ENCODE measurements around the gene FRMD5.

FRMD5 gene

GRCh38 chr15:43975326-43975725, 219.7 kb downstream of the FRMD5 start:
- DNase-seq (ENCODE audit: low read depth in 3 of 3), result no peak

- DNase-seq (ENCODE audit: low read depth in 3 of 3), result no peak
Measured at GRCh38 chr15:43974852-43975251, 220.2 kb downstream of the FRMD5 start.

- DNase-seq (ENCODE audit: low read depth in 3 of 3), result no peak
Measured at GRCh38 chr15:43969802-43970375, 225.2 kb downstream of the FRMD5 start.

- DNase-seq (ENCODE audit: low read depth in 3 of 3), result no peak
Measured at GRCh38 chr15:43968551-43968950, 226.5 kb downstream of the FRMD5 start.

- DNase-seq (ENCODE audit: low read depth in 3 of 3), result no peak
Measured at GRCh38 chr15:43966646-43967045, 228.4 kb downstream of the FRMD5 start.

GRCh38 chr15:43958861-43959330, 236.2 kb downstream of the FRMD5 start:
- DNase-seq (ENCODE audit: low read depth in 3 of 3), result no peak

- no peak for DNase-seq (ENCODE audit: low read depth in 3 of 3)
Measured at GRCh38 chr15:43957724-43958123, 237.3 kb downstream of the FRMD5 start.

GRCh38 chr15:43955140-43955539, 239.9 kb downstream of the FRMD5 start:
- DNase-seq (ENCODE audit: low read depth in 3 of 3), result no peak

- DNase-seq (ENCODE audit: low read depth in 3 of 3), result no peak
Measured at GRCh38 chr15:43954181-43954621, 240.9 kb downstream of the FRMD5 start.

- no peak for DNase-seq (ENCODE audit: low read depth in 3 of 3)
Measured at GRCh38 chr15:43953402-43953801, 241.7 kb downstream of the FRMD5 start.

GRCh38 chr15:43950531-43950930, 244.5 kb downstream of the FRMD5 start:
- no peak for DNase-seq (ENCODE audit: low read depth in 3 of 3)

GRCh38 chr15:43948691-43949325, 246.3 kb downstream of the FRMD5 start:
- DNase-seq (ENCODE audit: low read depth in 3 of 3), result no peak

GRCh38 chr15:43943511-43943910, 251.6 kb downstream of the FRMD5 start:
- no peak for DNase-seq (ENCODE audit: low read depth in 3 of 3)

- no peak for DNase-seq (ENCODE audit: low read depth in 3 of 3)
Measured at GRCh38 chr15:43942194-43942593, 252.9 kb downstream of the FRMD5 start.

GRCh38 chr15:43941555-43941954, 253.5 kb downstream of the FRMD5 start:
- no peak for DNase-seq (ENCODE audit: low read depth in 3 of 3)

GRCh38 chr15:43941071-43941470, 254.0 kb downstream of the FRMD5 start:
- DNase-seq (ENCODE audit: low read depth in 3 of 3), result no peak

- peak in 1 of 3 experiments; percentile 12 for DNase-seq (ENCODE audit: low read depth in 3 of 3)
Measured at GRCh38 chr15:43939070-43939469, 256.0 kb downstream of the FRMD5 start.

- DNase-seq (ENCODE audit: low read depth in 3 of 3), result no peak
Measured at GRCh38 chr15:43934480-43934879, 260.6 kb downstream of the FRMD5 start.

- no peak for DNase-seq (ENCODE audit: low read depth in 3 of 3)
Measured at GRCh38 chr15:43932907-43933306, 262.2 kb downstream of the FRMD5 start.

GRCh38 chr15:43931790-43932435, 263.2 kb downstream of the FRMD5 start:
- no peak for DNase-seq (ENCODE audit: low read depth in 3 of 3)

- no peak for DNase-seq (ENCODE audit: low read depth in 3 of 3)
Measured at GRCh38 chr15:43931119-43931518, 264.0 kb downstream of the FRMD5 start.

GRCh38 chr15:43930556-43930955, 264.5 kb downstream of the FRMD5 start:
- DNase-seq (ENCODE audit: low read depth in 3 of 3), result no peak

- DNase-seq (ENCODE audit: low read depth in 3 of 3), result no peak
Measured at GRCh38 chr15:43930079-43930478, 265.0 kb downstream of the FRMD5 start.

Measured in stimulated activated CD4-positive, alpha-beta T cell treated with anti-CD3 and anti-CD28 coated beads, TNF-alpha, amount 100 ng/mL, for 24 hours (primary cell).